HepG2 (cell line): ENCODE data around the gene FRMD5. TPM values are rescaled to one million over a fixed set of nuclear protein-coding genes. Genes with fewer than 3 reads are reported as not detected.
"Not testable (repeated sequence)": the region's sequence is repeated elsewhere in the genome, so short reads cannot be mapped to it uniquely, and the experiment has no call there.

ENCODE experiments used
- ATAC-seq: fragments of 200-7000 bp; cut with Tn5 transposase; 3 replicates; pipeline ENCODE4 v1.9.1; 2020; ENCODE audit warnings: mild to moderate bottlenecking, moderate library complexity
- BruUV-seq: library from RNA; stranded (reverse); fragments of 400-500 nt; replicated peaks from 2 replicates; lab custom pipeline; 2021; lab: Mats Ljungman, UMichigan
- CTCF ChIA-PET: fragments of 300-600 bp; formaldehyde crosslinking; extraction: SDS; loops from one replicate; lab custom pipeline; 2021; ENCODE audit warnings: low total read pairs, inconsistent platforms, low intra/inter-chr PET ratio; lab: Yijun Ruan, JAX
- POLR2A ChIA-PET: fragments of 350-600 bp; sonication (Branson Sonifier 250); formaldehyde crosslinking; loops from one replicate; lab custom pipeline; 2020; ENCODE audit warnings: antibody characterized with exemption, inconsistent platforms; lab: Yijun Ruan, JAX
- DNase-seq: peaks from one replicate; pipeline ENCODE4 v3.0.0-alpha.2; 2015; ENCODE audit warnings: low spot score
- FAIRE-seq: peaks from 3 replicates; lab custom pipeline; 2011; peaks lifted over from hg19 to GRCh38; lab: Jason Lieb, UNC
- H2AFZ ChIP-seq: one replicate; pipeline ENCODE4 v1.6.1; 2011; ENCODE audit warnings: low read length, inconsistent platforms
- H3K27ac ChIP-seq: fragments of 300-600 bp; 3 replicates; pipeline ENCODE4 v1.8.0; 2011; ENCODE audit warnings: mixed run types, mild to moderate bottlenecking, mixed read lengths, low read length, inconsistent platforms; ENCODE audit not compliant: insufficient read depth; ENCODE audit errors: extremely low read length
- H3K27me3 ChIP-seq, 2 experiments: fragments of 200-600 bp in 1 of 2; 2 replicates in 1 of 2; 3 replicates in 1 of 2; pipeline versions ENCODE4 v1.6.0 to v1.8.0; 2011; ENCODE audit warnings: low read length in 2 of 2, mild to moderate bottlenecking in 2 of 2, moderate library complexity in 2 of 2, inconsistent platforms in 1 of 2; ENCODE audit not compliant: insufficient read depth in 2 of 2, control insufficient read depth in 1 of 2
- H3K36me3 ChIP-seq, 2 experiments: fragments of 200-600 bp in 1 of 2; replicated peaks in 1 of 2; 2 replicates in 1 of 2; 3 replicates in 1 of 2; pipeline versions ENCODE4 v1.5.1 to v1.8.0; 2011; ENCODE audit warnings: low read length in 2 of 2, inconsistent platforms in 1 of 2; ENCODE audit not compliant: insufficient read depth in 2 of 2, control insufficient read depth in 1 of 2
- H3K4me1 ChIP-seq: 2 replicates; pipeline ENCODE4 v1.5.1; 2012; ENCODE audit warnings: low read length, inconsistent platforms; ENCODE audit not compliant: insufficient read depth
- H3K4me2 ChIP-seq: 2 replicates; pipeline ENCODE4 v1.6.0; 2011; ENCODE audit warnings: low read depth, low read length, inconsistent platforms
- H3K4me3 ChIP-seq, 3 experiments: fragments of 200-600 bp in 1 of 3; sonication (generic), shearing (Covaris generic) in 1 of 3; replicated peaks in 1 of 3; 2 replicates each; pipeline ENCODE4 v1.5.1; 2011 to 2016; ENCODE audit warnings: low read length in 3 of 3, inconsistent platforms in 2 of 3, low read depth in 2 of 3, mild to moderate bottlenecking in 2 of 3, control low read depth in 1 of 3, mixed read lengths in 1 of 3; ENCODE audit not compliant: insufficient read depth in 1 of 3
- H3K79me2 ChIP-seq: one replicate; pipeline ENCODE4 v1.6.1; 2011; ENCODE audit warnings: low read length, inconsistent platforms; ENCODE audit not compliant: insufficient read depth
- H3K9ac ChIP-seq: 2 replicates; pipeline ENCODE4 v1.6.0; 2011; ENCODE audit warnings: mild to moderate bottlenecking, low read depth, low read length, inconsistent platforms; ENCODE audit not compliant: insufficient read depth
- H3K9me3 ChIP-seq: 2 replicates; pipeline ENCODE4 v1.5.1; 2012; ENCODE audit warnings: mild to moderate bottlenecking, low read length
- H4K20me1 ChIP-seq: 2 replicates; pipeline ENCODE4 v1.6.0; 2011; ENCODE audit warnings: inconsistent platforms, mild to moderate bottlenecking, low read length, moderate library complexity; ENCODE audit not compliant: insufficient read depth
- CSRNP1 ChIP-seq: sonication (generic); formaldehyde crosslinking; IDR thresholded peaks from 2 replicates; pipeline ENCODE4 v1.8.1; 2023; ENCODE audit warnings: mild to moderate bottlenecking, missing genetic modification reagents
- KLF13 ChIP-seq: sonication (generic); formaldehyde crosslinking; IDR thresholded peaks from 2 replicates; pipeline ENCODE4 v1.4.0; 2020; ENCODE audit warnings: mild to moderate bottlenecking, missing genetic modification reagents
- PBX2 ChIP-seq: IDR thresholded peaks from 2 replicates; pipeline ENCODE4 v1.6.1; 2016; ENCODE audit warnings: control low read depth
- SMAD3 ChIP-seq: sonication (generic); formaldehyde crosslinking; IDR thresholded peaks from 2 replicates; pipeline ENCODE4 v1.4.0; 2020; ENCODE audit warnings: missing genetic modification reagents
- SYNCRIP ChIP-seq: fragments of 200-400 bp; formaldehyde crosslinking; IDR thresholded peaks from 2 replicates; pipeline ENCODE4 v1.6.1; 2018; ENCODE audit warnings: mild to moderate bottlenecking, low read depth, low read length; ENCODE audit not compliant: insufficient read depth
- TEAD3 ChIP-seq: optimal IDR thresholded peaks from 2 replicates; pipeline ENCODE3; 2016; ENCODE audit warnings: borderline replicate concordance
- ZFP62 ChIP-seq: sonication (generic); formaldehyde crosslinking; IDR thresholded peaks from 2 replicates; pipeline ENCODE4 v1.4.0; 2020; ENCODE audit warnings: missing genetic modification reagents
- ZNF512B ChIP-seq: sonication (generic); formaldehyde crosslinking; IDR thresholded peaks from 2 replicates; pipeline ENCODE4 v1.5.1; 2020; ENCODE audit warnings: missing genetic modification reagents, mild to moderate bottlenecking, borderline replicate concordance
- ZNF576 ChIP-seq: sonication (generic); formaldehyde crosslinking; IDR thresholded peaks from 2 replicates; pipeline ENCODE4 v1.4.0; 2020; ENCODE audit warnings: mild to moderate bottlenecking, missing genetic modification reagents
- ZNF773 ChIP-seq: sonication (generic); formaldehyde crosslinking; IDR thresholded peaks from 2 replicates; pipeline ENCODE4 v1.4.0; 2020; ENCODE audit warnings: missing genetic modification reagents, borderline replicate concordance
- ZNF879 ChIP-seq: sonication (generic); formaldehyde crosslinking; IDR thresholded peaks from 2 replicates; pipeline ENCODE4 v1.8.1; 2023; ENCODE audit warnings: missing genetic modification reagents
- WGBS: methylation state at CpG from one replicate; pipeline ENCODE4 v1.1.6; 2017; ENCODE audit warnings: low lambda C conversion rate; 5-methylcytosine and 5-hydroxymethylcytosine counted together
- in situ Hi-C: cut with HindIII; loops from 2 replicates; pipeline ENCODE4 v1.10.0; 2017; ENCODE audit warnings: low pct_unique_long_range_greater_than_20kb; ENCODE audit not compliant: extremely low pct_ligation_motif_present
- intact Hi-C: fragments of 100-400 bp; cut with micrococcal nuclease; formaldehyde crosslinking; loops from one replicate; pipeline ENCODE4 v1.10.0; 2022; ENCODE audit not compliant: unreplicated experiment
- polyA plus RNA-seq, 8 experiments: library from polyadenylated mRNA; depleted of rRNA in 3 of 8; stranded (reverse) in 7 of 8; unstranded in 1 of 8; fragments of >200 nt; fragmentation: Illumina TruSeq in 4 of 8; extraction: Trizol in 4 of 8; gene quantifications; 2 replicates each; pipeline versions ENCODE4 v1.2.1 to v1.2.3, GENCODE V29; 2011 to 2016; ENCODE audit warnings: low read depth in 4 of 8, missing spikeins in 1 of 8, mixed read lengths in 1 of 8; ENCODE audit not compliant: insufficient read depth in 1 of 8
- total RNA-seq, 5 experiments: library from RNA; depleted of rRNA; stranded (reverse); fragments of >200 nt; fragmentation: Illumina TruSeq; extraction: Trizol; gene quantifications; 2 replicates each; pipeline ENCODE4 v1.2.3, GENCODE V29; 2016; ENCODE audit warnings: low read depth in 1 of 5

The FRMD5 gene
- total and polyA plus RNA-seq, 2 of the 13 experiments (the other 11 are each of a cell fraction or from before 2014, with no cell fraction given) = 0.93 to 1.5 TPM

- H3K4me1 ChIP-seq, H3K27ac ChIP-seq, H2AFZ ChIP-seq, POLR2A ChIA-PET, H3K4me3 ChIP-seq, CTCF ChIA-PET, ATAC-seq, H3K4me2 ChIP-seq, intact Hi-C loops, BruUV-seq, DNase-seq, H4K20me1 ChIP-seq, H3K79me2 ChIP-seq, H3K27me3 ChIP-seq, in situ Hi-C loops, FAIRE-seq, H3K36me3 ChIP-seq, H3K9ac ChIP-seq, H3K9me3 ChIP-seq: not testable (repeated sequence)
Observed at GRCh38 chr15:44032820-44033219, 162.3 kb downstream of the FRMD5 start.

- no peak for DNase-seq
- no peak overlapping the region for H3K4me2 ChIP-seq
- H3K79me2 ChIP-seq = no peaks in the 10 kb centered on the region
- CTCF ChIA-PET = no interaction called here
- in situ Hi-C loops = no loop called here
- H3K36me3 ChIP-seq = no peaks in the 10 kb centered on the region
- FAIRE-seq = no peak
- ATAC-seq = no peak
- no peaks in the 10 kb centered on the region for H3K4me1 ChIP-seq
- no peak overlapping the region for H3K27ac ChIP-seq
- no peak overlapping the region for H3K9ac ChIP-seq
- intact Hi-C loops = no loop called here
- H3K27me3 ChIP-seq = no peaks in the 10 kb centered on the region
- POLR2A ChIA-PET = no interaction called here
- H2AFZ ChIP-seq = no peak overlapping the region
- no peaks in the 10 kb centered on the region for H3K9me3 ChIP-seq
- no peak overlapping the region for H3K4me3 ChIP-seq
- H4K20me1 ChIP-seq = no peaks in the 10 kb centered on the region
- no TSS peak for BruUV-seq
- WGBS = 70% methylated on average over 2 of the region's 2 CpGs
- TF ChIP-seq TEAD3 = no peak
- no peak for TF ChIP-seq ZNF576
- no peak for TF ChIP-seq CSRNP1
- TF ChIP-seq ZNF512B = no peak
- no peak for TF ChIP-seq ZFP62 (CRISPR knock-in tag)
- TF ChIP-seq ZNF879 = no peak
- no peak for TF ChIP-seq SYNCRIP
- TF ChIP-seq SMAD3 (CRISPR knock-in tag) = no peak
- no peak for TF ChIP-seq ZNF773 (CRISPR knock-in tag)
- TF ChIP-seq PBX2 (CRISPR knock-in tag) = no peak
- TF ChIP-seq KLF13 (CRISPR knock-in tag) = no peak
Observed at GRCh38 chr15:44029940-44030568, 165.0 kb downstream of the FRMD5 start.
